Measurements from ENCODE around the gene PRAMEF12.
"Not testable (repeated sequence)": the region's sequence is repeated elsewhere in the genome, so short reads cannot be mapped to it uniquely, and the experiment has no call there.

Gene PRAMEF12

GRCh38 chr1:12771186-12771585, 2.4 kb upstream of the PRAMEF12 start:
- no peak for DNase-seq (ENCODE audit: low read depth in 2 of 2)

GRCh38 chr1:12772520-12772919, 1.0 kb upstream of the PRAMEF12 start:
- no peak for DNase-seq (ENCODE audit: low read depth in 2 of 2)

GRCh38 chr1:12774801-12775345, 1.3 kb downstream of the PRAMEF12 start:
- DNase-seq (ENCODE audit: low read depth in 2 of 2), result no peak

GRCh38 chr1:12775443-12775842, 1.9 kb downstream of the PRAMEF12 start:
- no peak for DNase-seq (ENCODE audit: low read depth in 2 of 2)

GRCh38 chr1:12776801-12777557, 3.4 kb downstream of the PRAMEF12 start:
- DNase-seq (ENCODE audit: low read depth in 2 of 2), result no peak

GRCh38 chr1:12778061-12778460, 4.5 kb downstream of the PRAMEF12 start:
- no peak for DNase-seq (ENCODE audit: low read depth in 2 of 2)

GRCh38 chr1:12778907-12779306, 5.4 kb downstream of the PRAMEF12 start:
- no peak for DNase-seq (ENCODE audit: low read depth in 2 of 2)

- DNase-seq (ENCODE audit: low read depth in 2 of 2), result not testable (repeated sequence)
Observed at GRCh38 chr1:12781488-12781887, 8.0 kb downstream of the PRAMEF12 start.

- DNase-seq (ENCODE audit: low read depth in 2 of 2), result not testable (repeated sequence)
Observed at GRCh38 chr1:12783783-12784182, 10.2 kb downstream of the PRAMEF12 start.

- not testable (repeated sequence) for DNase-seq (ENCODE audit: low read depth in 2 of 2)
Observed at GRCh38 chr1:12784729-12785128, 11.2 kb downstream of the PRAMEF12 start.

GRCh38 chr1:12791097-12791496, 17.6 kb downstream of the PRAMEF12 start, which contains the start of gene PRAMEF1:
PRAMEF1 (plus strand) TSS chr1:12791397; CDS start chr1:12793228, 1,831 bp downstream.
- DNase-seq (ENCODE audit: low read depth in 2 of 2), result not testable (repeated sequence)

- DNase-seq (ENCODE audit: low read depth in 2 of 2), result no peak
Observed at GRCh38 chr1:12798911-12799310, 25.4 kb downstream of the PRAMEF12 start.

GRCh38 chr1:12799730-12800129, 26.2 kb downstream of the PRAMEF12 start:
- no peak for DNase-seq (ENCODE audit: low read depth in 2 of 2)

- no peak for DNase-seq (ENCODE audit: low read depth in 2 of 2)
Observed at GRCh38 chr1:12809933-12810332, 36.4 kb downstream of the PRAMEF12 start.

- no peak for DNase-seq (ENCODE audit: low read depth in 2 of 2)
Observed at GRCh38 chr1:12810691-12811408, 37.3 kb downstream of the PRAMEF12 start.

- DNase-seq (ENCODE audit: low read depth in 2 of 2), result no peak
Observed at GRCh38 chr1:12811409-12811784, 37.9 kb downstream of the PRAMEF12 start.

- DNase-seq (ENCODE audit: low read depth in 2 of 2), result not testable (repeated sequence)
Observed at GRCh38 chr1:12819061-12819460, 45.5 kb downstream of the PRAMEF12 start.

All from activated CD4-positive, alpha-beta T cell treated with anti-CD3 and anti-CD28 coated beads for 24 hours (primary cell).